A549 (cell line): ENCODE data around the gene CARD19. TPM values are rescaled to one million over a fixed set of nuclear protein-coding genes. Genes with fewer than 3 reads are reported as not detected.

ENCODE experiments used
- ATAC-seq, 2 experiments: fragments of 200-7000 bp in 1 of 2; fragments of >200 bp in 1 of 2; cut with Nextera tagmentation in 1 of 2; cut with Tn5 transposase in 1 of 2; 3 replicates each; pipeline versions ENCODE4 v1.8.0 to v1.9.1; 2018 to 2020; ENCODE audit warnings: mild to moderate bottlenecking in 1 of 2, moderate library complexity in 1 of 2
- CTCF ChIA-PET: fragments of 300-600 bp; sonication (Branson Sonifier 250); formaldehyde crosslinking; extraction: SDS; loops from one replicate; lab custom pipeline; 2021; ENCODE audit warnings: antibody characterized with exemption, inconsistent platforms; lab: Yijun Ruan, JAX
- POLR2A ChIA-PET: fragments of 350-600 bp; formaldehyde crosslinking; extraction: SDS; loops from one replicate; lab custom pipeline; 2021; ENCODE audit warnings: antibody characterized with exemption, inconsistent platforms; lab: Yijun Ruan, JAX
- DNase-seq, 2 experiments: peaks; one replicate each; pipeline versions ENCODE4 v3.0.0 to v3.0.0-alpha.2; 2011 to 2016; ENCODE audit warnings: low read depth in 1 of 2, low spot score in 1 of 2
- FAIRE-seq: peaks from 2 replicates; lab custom pipeline; 2011; peaks lifted over from hg19 to GRCh38; lab: Jason Lieb, UNC
- H3K27ac ChIP-seq, 2 experiments: fragments of >200 bp; sonication (Bioruptor Twin); formaldehyde crosslinking; 3 replicates each; pipeline ENCODE4 v1.5.1; 2016 to 2017
- H3K4me1 ChIP-seq: fragments of >200 bp; sonication (Bioruptor Twin); formaldehyde crosslinking; 3 replicates; pipeline ENCODE4 v1.6.1; 2016
- H3K4me2 ChIP-seq: fragments of >200 bp; sonication (Bioruptor Twin); formaldehyde crosslinking; 3 replicates; pipeline ENCODE4 v1.6.1; 2016
- H3K4me3 ChIP-seq: fragments of >200 bp; sonication (Bioruptor Twin); formaldehyde crosslinking; 3 replicates; pipeline ENCODE4 v1.5.1; 2016
- H3K9me3 ChIP-seq: fragments of >200 bp; sonication (Bioruptor Twin); formaldehyde crosslinking; 3 replicates; pipeline ENCODE4 v1.6.1; 2016
- BCL3 ChIP-seq: fragments of >200 bp; sonication (Bioruptor Twin); formaldehyde crosslinking; IDR thresholded peaks from 3 replicates; pipeline ENCODE4 v1.6.1; 2016
- CBX8 ChIP-seq: fragments of 200-600 bp; sonication (generic); IDR thresholded peaks from 2 replicates; pipeline ENCODE4 v1.6.1; 2016
- CEBPB ChIP-seq, 2 experiments: fragments of >200 bp in 1 of 2; sonication (Bioruptor Twin) in 1 of 2; formaldehyde crosslinking in 1 of 2; IDR thresholded peaks; 2 replicates each; pipeline ENCODE4 v1.6.1; 2012 to 2016
- CHD4 ChIP-seq: fragments of 200-600 bp; sonication (generic); IDR thresholded peaks from 2 replicates; pipeline ENCODE4 v1.6.1; 2016; ENCODE audit warnings: antibody characterized with exemption, mild to moderate bottlenecking, borderline replicate concordance
- EHMT2 ChIP-seq: fragments of 200-600 bp; sonication (generic); IDR thresholded peaks from 2 replicates; pipeline ENCODE4 v1.6.1; 2016; ENCODE audit warnings: antibody characterized with exemption, low read depth, mild to moderate bottlenecking, moderate library complexity
- FOSL2 ChIP-seq, 2 experiments: fragments of 450-650 bp in 1 of 2; fragments of >200 bp in 1 of 2; sonication (Bioruptor Twin) in 1 of 2; formaldehyde crosslinking; IDR thresholded peaks; 2 replicates each; pipeline versions ENCODE4 v1.5.0 to v1.6.1; 2016 to 2020; ENCODE audit warnings: mild to moderate bottlenecking in 1 of 2, moderate library complexity in 1 of 2
- FOXS1 ChIP-seq: fragments of 250-450 bp; sonication (Bioruptor Pico); IDR thresholded peaks from 2 replicates; pipeline ENCODE4 v1.5.0; 2020; ENCODE audit warnings: mild to moderate bottlenecking, moderate library complexity
- GATA3 ChIP-seq: IDR thresholded peaks from 2 replicates; pipeline ENCODE4 v1.6.1; 2012; ENCODE audit warnings: borderline replicate concordance
- HDAC2 ChIP-seq: fragments of 200-600 bp; sonication (generic); IDR thresholded peaks from 2 replicates; pipeline ENCODE4 v1.6.1; 2016
- HES2 ChIP-seq: fragments of >200 bp; sonication (Bioruptor Twin); formaldehyde crosslinking; IDR thresholded peaks from 2 replicates; pipeline ENCODE4 v1.6.1; 2016
- JUN ChIP-seq, 2 experiments: fragments of >200 bp; sonication (Bioruptor Twin); formaldehyde crosslinking; IDR thresholded peaks; 2 replicates in 1 of 2; 3 replicates in 1 of 2; pipeline ENCODE4 v1.6.1; 2016 to 2017
- KDM1A ChIP-seq: fragments of 200-600 bp; sonication (generic); IDR thresholded peaks from 2 replicates; pipeline ENCODE4 v1.6.1; 2016; ENCODE audit warnings: low read depth, mild to moderate bottlenecking
- KDM5A ChIP-seq: fragments of 200-600 bp; sonication (generic); IDR thresholded peaks from 2 replicates; pipeline ENCODE4 v1.6.1; 2016; ENCODE audit warnings: antibody characterized with exemption, mild to moderate bottlenecking
- MAX ChIP-seq: IDR thresholded peaks from 2 replicates; pipeline ENCODE4 v1.6.1; 2012
- POLR2A ChIP-seq: IDR thresholded peaks from 2 replicates; pipeline ENCODE4 v1.6.1; 2012; ENCODE audit warnings: mild to moderate bottlenecking, low read length
- ZFP36 ChIP-seq: fragments of 450-650 bp; IDR thresholded peaks from 2 replicates; pipeline ENCODE4 v1.6.1; 2014; ENCODE audit warnings: borderline replicate concordance; ENCODE audit not compliant: partially characterized antibody
- WGBS: methylation state at CpG from one replicate; pipeline ENCODE4 v1.1.6; 2017; ENCODE audit errors: missing lambda C conversion rate; 5-methylcytosine and 5-hydroxymethylcytosine counted together
- polyA plus RNA-seq, 4 experiments: library from polyadenylated mRNA; depleted of rRNA in 3 of 4; stranded (reverse); fragments of >200 nt; fragmentation: RNase III in 1 of 4; extraction: RNeasy Plus Mini Kit Qiagen cat#74134 plus additional on column Dnase treatment in 1 of 4; gene quantifications; 2 replicates in 3 of 4; 3 replicates in 1 of 4; pipeline ENCODE4 v1.2.3, GENCODE V29; 2011 to 2017

CARD19 gene
- polyA plus RNA-seq, 2 of the 4 experiments (the other 2 are of a cell fraction), result 27.6 to 30.3 TPM

- peaks cover 46% of the 10 kb centered on the region for H3K4me1 ChIP-seq
- TF ChIP-seq KDM1A, result peak; percentile 22; the same call in 1 of the 2 replicates
- TF ChIP-seq JUN (IDR thresholded peaks at IDR 0.05), result no peak
- H3K27ac ChIP-seq, result peak overlapping the region; percentile 91 to 96
- POLR2A ChIA-PET, result no interaction called here
- no peak for FAIRE-seq
- no peak for DNase-seq
- CTCF ChIA-PET, result interaction anchor here (1.5 to 4.0 kb wide), 3 partner anchors 11 to 128 kb away, joined by 7 to 31 read pairs (median 11); no protein-coding TSS in a partner anchor
- H3K4me3 ChIP-seq, result peak overlapping the region; percentile 89; the same call in 1 of the 3 replicates
- peak overlapping the region; percentile 99 for H3K4me2 ChIP-seq
- H3K9me3 ChIP-seq, result no peaks in the 10 kb centered on the region
- no peak for ATAC-seq
- 86% methylated on average over 13 of the region's 13 CpGs for WGBS
Observed at GRCh38 chr9:93131599-93132286, 35.7 kb downstream of the CARD19 start.

GRCh38 chr9:93132287-93132927 is 36.4 kb downstream of the CARD19 start:
- 36% methylated on average over 4 of the region's 12 CpGs for WGBS
- ATAC-seq (peak; percentile 6 to 48; a peak in 5 of 6 replicates), FAIRE-seq (no peak)

GRCh38 chr9:93132946-93133680 is 37.1 kb downstream of the CARD19 start:
- peak overlapping the region; percentile 99 for H3K4me2 ChIP-seq
- H3K27ac ChIP-seq, result peak overlapping the region; percentile 91 to 96
- ATAC-seq (peak; percentile 20 to 44), DNase-seq (peak in 1 of 2 experiments; percentile 42), FAIRE-seq (no peak)
- peaks cover 46% of the 10 kb centered on the region for H3K4me1 ChIP-seq
- TF ChIP-seq KDM5A, result no peak
- TF ChIP-seq CEBPB (IDR thresholded peaks at IDR 0.05), result 0 out of 4 replicates have a peak, but pooled peaks of 1 of the 2 experiments have one; percentile 9
- no peak for TF ChIP-seq ZFP36
- no peak for TF ChIP-seq POLR2A
- TF ChIP-seq FOXS1 (CRISPR knock-in tag), result no peak
- 0 out of 2 replicates have a peak, but pooled peaks have one; percentile 6 for TF ChIP-seq MAX
- TF ChIP-seq HES2, result no peak
- TF ChIP-seq BCL3, result no peak
- no peak for TF ChIP-seq HDAC2
- TF ChIP-seq JUN (IDR thresholded peaks at IDR 0.05), result no peak
- TF ChIP-seq FOSL2 (IDR thresholded peaks at IDR 0.05), result no peak
- no peak for TF ChIP-seq FOSL2 (CRISPR knock-in tag; IDR thresholded peaks at IDR 0.05)
- TF ChIP-seq EHMT2, result no peak
- no peak for TF ChIP-seq CBX8
- 10% methylated on average over 15 of the region's 21 CpGs for WGBS
- ChIA-PET CTCF (interaction anchor here (1.1 to 5.4 kb wide), 6 partner anchors 11 to 170 kb away, joined by 3 to 42 read pairs (median 4); no protein-coding TSS in a partner anchor), POLR2A (interaction anchor here (0.6 to 1.9 kb wide), 3 partner anchors 13 to 66 kb away, joined by 4 to 35 read pairs (median 5); no protein-coding TSS in a partner anchor)
- H3K4me3 ChIP-seq, result peak overlapping the region; percentile 89
- H3K9me3 ChIP-seq, result no peaks in the 10 kb centered on the region

More at GRCh38 chr9:93132287-93132927, 36.4 kb downstream of the CARD19 start:
- Histone ChIP-seq H3K9me3 (no peaks in the 10 kb centered on the region), H3K4me1 (peaks cover 46% of the 10 kb centered on the region)
- CTCF ChIA-PET, result interaction anchor here (2.0 to 5.4 kb wide), 4 partner anchors 10 to 129 kb away, joined by 7 to 42 read pairs (median 22); no protein-coding TSS in a partner anchor
- TF ChIP-seq CHD4 (0 out of 2 replicates have a peak, but pooled peaks have one; percentile 44), KDM1A (peak; percentile 8; the same call in 1 of the 2 replicates), GATA3 (no peak)
- TF ChIP-seq, all 56 proteins: peak for 2
- Histone ChIP-seq H3K4me2 (peak overlapping the region; percentile 99), H3K4me3 (peak overlapping the region; percentile 89), H3K27ac (peak overlapping the region; percentile 91 to 96)
- DNase-seq, result peak; percentile 46 to 54
- POLR2A ChIA-PET, result interaction anchor here (1.9 kb wide), 1 partner anchor 12 kb away, joined by 35 read pairs; no protein-coding TSS in a partner anchor
